HG02623 (cell line): ENCODE data around the gene ZNF761.
A peak's percentile ranks its signal among the peaks of the same experiment; 100 is the strongest.
"Not testable (repeated sequence)": the region's sequence is repeated elsewhere in the genome, so short reads cannot be mapped to it uniquely, and the experiment has no call there.

ENCODE experiments used
- ATAC-seq: cut with Tn5 transposase; IDR thresholded peaks from one replicate; pipeline ENCODE4 v1.9.1; 2021; ENCODE audit warnings: moderate library complexity; ENCODE audit not compliant: unreplicated experiment

The ZNF761 gene

GRCh38 chr19:53455828-53456227, 24.0 kb downstream of the ZNF761 start:
- no peak for ATAC-seq

GRCh38 chr19:53460131-53460721, 28.4 kb downstream of the ZNF761 start:
- not testable (repeated sequence) for ATAC-seq

GRCh38 chr19:53461866-53462265, 30.1 kb downstream of the ZNF761 start:
- no peak for ATAC-seq

- ATAC-seq = no peak
Observed at GRCh38 chr19:53462861-53463260, 31.1 kb downstream of the ZNF761 start.

- ATAC-seq = no peak
Observed at GRCh38 chr19:53463263-53463662, 31.5 kb downstream of the ZNF761 start.

- no peak for ATAC-seq
Observed at GRCh38 chr19:53466726-53467484, 35.1 kb downstream of the ZNF761 start.

- peak; percentile 87 for ATAC-seq
Observed at GRCh38 chr19:53467485-53468262, 35.9 kb downstream of the ZNF761 start, which contains the start of gene ZNF813. Gene ZNF813, plus strand, starts transcription at chr19:53467733. Its CDS starts 16,090 bp downstream, at chr19:53483823.

- not testable (repeated sequence) for ATAC-seq
Observed at GRCh38 chr19:53468628-53469027, 36.8 kb downstream of the ZNF761 start.

GRCh38 chr19:53471916-53472315, 40.1 kb downstream of the ZNF761 start:
- ATAC-seq = no peak

- not testable (repeated sequence) for ATAC-seq
Observed at GRCh38 chr19:53474832-53475231, 43.0 kb downstream of the ZNF761 start.

- ATAC-seq = not testable (repeated sequence)
Observed at GRCh38 chr19:53475470-53475869, 43.7 kb downstream of the ZNF761 start.

- ATAC-seq = not testable (repeated sequence)
Observed at GRCh38 chr19:53483751-53484150, 52.0 kb downstream of the ZNF761 start.

GRCh38 chr19:53485046-53486004, 53.5 kb downstream of the ZNF761 start:
- no peak for ATAC-seq

- no peak for ATAC-seq
Observed at GRCh38 chr19:53492153-53492552, 60.4 kb downstream of the ZNF761 start.

GRCh38 chr19:53497311-53498023, 65.7 kb downstream of the ZNF761 start:
- ATAC-seq = not testable (repeated sequence)

- not testable (repeated sequence) for ATAC-seq
Observed at GRCh38 chr19:53498024-53498395, 66.2 kb downstream of the ZNF761 start.

- not testable (repeated sequence) for ATAC-seq
Observed at GRCh38 chr19:53503151-53503550, 71.4 kb downstream of the ZNF761 start.

- not testable (repeated sequence) for ATAC-seq
Observed at GRCh38 chr19:53503671-53504364, 72.0 kb downstream of the ZNF761 start.

- ATAC-seq = not testable (repeated sequence)
Observed at GRCh38 chr19:53504365-53504703, 72.5 kb downstream of the ZNF761 start.
